Activated gamma-delta T cell (primary cell): ENCODE results near the gene CHAC1.

ENCODE experiments used
- DNase-seq: peaks from one replicate; lab custom pipeline; 2025; lab: John Stamatoyannopoulos, UW
- total RNA-seq, 2 donors: gene quantifications; one replicate each; lab custom pipeline; 2026; lab: John Stamatoyannopoulos, UW

The CHAC1 gene, protein sequence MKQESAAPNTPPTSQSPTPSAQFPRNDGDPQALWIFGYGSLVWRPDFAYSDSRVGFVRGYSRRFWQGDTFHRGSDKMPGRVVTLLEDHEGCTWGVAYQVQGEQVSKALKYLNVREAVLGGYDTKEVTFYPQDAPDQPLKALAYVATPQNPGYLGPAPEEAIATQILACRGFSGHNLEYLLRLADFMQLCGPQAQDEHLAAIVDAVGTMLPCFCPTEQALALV
- 6.2 to 8.9 reads per million in 2 donors for total RNA-seq

DNA sequence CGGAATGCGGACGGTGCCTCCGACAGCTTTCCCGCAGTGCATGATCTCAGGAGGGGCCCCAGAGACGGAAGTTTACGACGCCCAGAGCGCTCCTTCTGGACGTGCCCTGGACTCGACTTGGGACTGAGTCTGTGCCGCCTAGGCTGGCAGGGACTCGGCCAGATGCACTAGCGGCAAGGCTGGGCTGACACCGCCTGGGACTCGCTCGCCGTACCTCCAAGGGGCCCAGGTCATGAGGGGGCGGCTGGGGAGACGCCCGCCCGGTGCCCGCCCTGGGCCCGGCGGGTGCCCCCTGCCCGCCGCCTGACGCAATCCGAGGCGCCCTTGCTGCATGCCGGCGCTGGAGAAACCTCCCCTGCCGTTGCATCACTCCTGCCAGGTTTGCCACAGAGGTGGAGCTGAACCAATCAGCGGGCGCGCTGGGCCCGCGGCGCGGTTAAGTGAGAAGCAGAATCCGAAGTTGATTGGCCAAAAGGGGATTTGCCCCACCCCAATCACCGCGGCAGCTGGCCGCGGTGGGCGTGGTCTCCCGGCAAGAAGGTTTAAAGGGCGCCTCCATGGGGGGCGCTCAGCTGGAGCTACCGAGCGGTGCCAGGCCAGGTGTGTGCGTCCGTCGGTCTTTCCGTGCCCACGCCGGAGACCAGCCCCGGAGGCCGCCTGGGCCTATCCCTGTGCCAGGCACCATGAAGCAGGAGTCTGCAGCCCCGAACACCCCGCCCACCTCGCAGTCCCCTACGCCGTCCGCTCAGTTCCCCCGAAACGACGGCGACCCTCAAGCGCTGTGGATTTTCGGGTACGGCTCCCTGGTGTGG is at the start of gene CHAC1:
Gene CHAC1 (plus strand): TSS at position 571 of the 812 bp plus-strand sequence. CDS start 113 bp downstream, at position 684.
- DNase-seq: peak; percentile 90

DNA sequence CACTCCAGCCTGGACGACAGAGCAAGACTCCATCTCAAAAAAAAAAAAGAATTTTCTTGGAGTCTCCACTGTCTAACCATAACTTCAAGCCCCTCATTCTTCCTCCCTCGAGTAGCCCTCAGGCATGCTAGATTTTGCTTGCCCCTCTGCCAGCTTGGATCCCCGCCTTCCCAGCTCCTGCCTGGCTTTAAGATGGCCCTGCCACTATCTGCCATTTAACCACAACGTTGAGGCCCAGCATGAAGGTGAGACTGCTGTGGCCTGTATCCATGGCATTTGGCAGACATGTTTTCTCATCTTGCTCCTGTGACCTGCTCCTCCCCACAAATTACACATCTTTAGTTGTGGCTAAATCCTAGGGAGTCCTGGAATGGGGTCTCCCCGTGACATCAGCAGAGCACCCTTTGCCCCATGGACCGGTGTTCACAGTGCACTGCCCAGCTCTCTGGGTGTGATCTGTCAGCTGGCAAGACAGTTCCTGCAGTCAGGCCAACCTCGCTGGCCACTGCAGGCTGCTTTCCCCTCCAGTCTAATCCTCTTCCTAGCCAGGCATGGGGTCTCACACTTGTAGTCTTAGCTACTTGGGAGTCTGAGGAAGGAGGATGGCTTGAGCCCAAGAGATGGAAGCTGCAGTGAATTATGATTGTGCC is 48.6 kb upstream of the CHAC1 start:
- no peak for DNase-seq

DNA sequence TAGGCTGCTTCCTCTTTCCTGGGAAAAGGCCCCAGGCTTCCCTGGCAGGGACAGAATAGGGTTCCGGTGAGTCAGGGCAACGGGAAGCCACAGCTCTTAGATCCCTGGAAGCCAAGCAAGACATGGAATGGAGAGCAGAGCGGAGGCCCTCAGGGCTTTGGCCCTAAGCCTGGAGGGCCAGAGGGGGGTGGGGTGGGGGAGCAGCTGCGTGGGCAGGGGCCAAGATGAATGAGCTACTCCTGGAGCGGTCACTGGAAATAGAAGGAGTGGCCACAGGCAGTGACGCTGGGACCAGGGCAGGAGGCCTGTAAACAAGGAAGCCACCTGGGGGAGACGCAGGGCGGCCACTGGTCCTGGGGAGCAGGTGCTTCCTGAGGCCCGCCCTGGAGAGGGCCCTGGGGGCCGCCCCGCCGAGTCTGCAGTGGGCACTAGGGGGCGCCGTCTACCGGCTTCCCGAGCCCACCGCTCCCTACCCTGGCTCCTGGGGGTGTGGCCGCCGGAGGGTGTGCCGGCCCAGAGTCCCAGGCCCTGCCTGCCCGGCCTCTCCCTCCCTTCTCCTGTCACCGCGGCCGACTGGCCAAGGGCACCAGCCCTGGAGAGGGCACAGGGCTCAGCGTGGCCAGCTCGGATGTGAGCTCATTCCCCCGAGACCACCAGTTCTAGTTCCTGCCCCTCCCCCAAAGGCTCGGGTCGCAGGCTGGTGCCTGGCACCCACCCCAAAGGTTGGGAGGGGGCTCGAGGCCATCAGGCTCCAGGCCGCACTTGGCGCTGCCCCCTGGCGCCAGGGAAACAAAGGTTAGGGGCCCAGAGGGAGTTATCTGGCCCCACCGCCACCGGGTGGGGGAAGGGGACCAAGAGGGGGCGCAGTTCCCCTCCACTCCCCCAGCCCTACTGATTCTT is 46.9 kb upstream of the CHAC1 start:
- DNase-seq: peak; percentile 49

DNA sequence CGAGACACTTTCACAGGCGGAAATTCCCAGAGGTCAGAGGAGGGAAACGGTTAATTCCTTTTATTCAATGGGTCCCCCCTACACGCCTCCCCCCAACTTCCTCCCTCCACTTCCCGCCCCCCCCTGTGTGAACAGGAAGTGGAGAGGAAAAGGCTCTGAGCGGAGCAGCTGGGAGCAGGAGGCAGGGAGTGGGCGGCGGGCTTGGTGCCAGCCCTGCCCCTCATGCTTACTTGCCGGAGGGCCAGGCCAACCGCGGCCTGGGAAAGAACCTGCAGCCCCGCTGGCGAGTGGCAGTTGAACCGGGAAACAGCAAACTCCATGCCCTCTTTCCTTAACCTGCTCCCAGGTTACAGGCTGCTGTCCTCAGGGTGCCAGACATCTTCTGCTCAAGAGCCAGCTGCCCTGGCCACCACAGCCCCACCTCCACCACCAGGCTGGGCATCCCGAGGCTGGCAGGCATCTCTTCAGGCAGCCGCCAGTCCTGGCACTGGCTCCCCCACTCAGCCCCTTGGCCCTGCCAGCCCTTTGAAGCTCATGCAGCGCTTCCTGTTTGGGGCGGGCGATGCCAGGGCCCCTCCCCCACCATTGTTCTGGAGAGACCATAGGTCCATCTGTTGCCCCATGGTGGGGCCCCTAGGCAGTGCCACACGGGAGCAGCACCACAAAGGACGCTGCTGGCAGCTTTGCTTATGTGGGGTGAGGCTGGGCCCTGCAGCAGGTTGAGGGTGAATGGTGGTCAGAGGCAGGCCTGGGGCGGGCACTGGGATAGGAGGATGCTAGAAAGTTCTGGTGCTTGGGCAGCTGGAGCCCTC is 46.1 kb upstream of the CHAC1 start:
- DNase-seq: no peak

DNA sequence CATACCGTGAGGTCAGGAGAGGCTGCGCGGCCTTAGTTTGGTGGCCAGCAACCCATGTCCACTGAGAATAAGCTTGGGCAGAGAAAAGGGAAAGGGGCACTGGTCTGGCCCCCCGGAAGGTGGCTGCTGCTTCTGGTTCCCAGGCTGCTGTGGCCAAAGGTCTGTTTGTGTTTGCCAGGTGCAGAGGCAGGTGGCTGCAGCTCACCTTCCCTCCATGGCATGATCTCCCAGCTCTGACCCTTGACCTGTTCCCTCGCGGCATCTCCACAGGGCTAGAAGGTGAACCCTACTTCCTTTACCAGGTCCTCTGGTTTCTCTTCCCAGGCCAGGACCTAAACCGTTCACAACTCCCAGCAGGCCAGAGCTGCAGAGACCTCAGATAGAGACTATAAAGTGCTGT is 45.2 kb upstream of the CHAC1 start:
- no peak for DNase-seq

DNA sequence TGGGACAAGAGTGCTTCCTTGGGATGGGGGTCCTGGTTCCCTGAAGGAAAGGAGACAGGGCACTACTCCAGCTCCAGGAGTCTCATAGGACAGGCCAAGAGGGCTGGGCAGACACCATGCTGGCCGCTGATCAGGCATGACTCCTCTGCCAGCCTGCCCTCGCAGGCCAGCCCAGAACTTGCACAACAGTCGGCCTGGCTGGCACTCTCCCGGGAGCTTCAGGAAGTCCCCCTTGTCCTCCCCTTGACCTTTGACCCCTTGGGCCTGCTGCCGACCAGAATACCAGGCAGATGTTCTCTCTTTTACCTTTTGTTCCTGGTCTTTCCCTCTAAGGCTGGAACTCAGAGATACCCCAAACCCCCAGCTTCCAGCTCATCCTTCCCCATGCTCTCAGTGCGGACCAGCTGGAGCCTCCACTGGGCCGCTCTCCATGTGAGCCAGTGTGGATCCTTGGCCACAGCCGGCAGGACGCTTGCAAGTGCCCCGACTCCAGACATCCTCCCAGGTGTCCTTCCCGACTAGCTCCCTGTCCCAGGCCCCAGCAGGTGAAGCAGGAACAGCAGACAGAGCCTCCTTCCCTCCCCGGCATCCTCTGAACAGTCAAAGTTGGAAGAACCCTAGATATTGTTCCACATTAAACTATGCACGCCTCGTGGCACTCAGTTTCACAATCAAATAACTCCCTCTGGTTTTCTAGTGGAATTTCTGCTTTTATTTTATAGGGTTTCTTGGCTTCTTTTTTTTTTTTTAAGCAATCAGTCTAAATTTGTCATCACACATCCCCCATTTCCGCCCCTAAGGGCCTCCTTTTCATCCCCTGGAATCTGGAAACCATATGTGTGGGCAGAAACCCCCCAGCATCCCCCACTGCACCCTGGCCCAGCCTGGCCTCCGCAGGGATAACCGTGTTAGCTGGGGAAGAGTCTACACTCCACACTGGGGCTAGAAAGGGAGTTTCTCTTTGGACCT is 43.3 kb upstream of the CHAC1 start:
- no peak for DNase-seq

DNA sequence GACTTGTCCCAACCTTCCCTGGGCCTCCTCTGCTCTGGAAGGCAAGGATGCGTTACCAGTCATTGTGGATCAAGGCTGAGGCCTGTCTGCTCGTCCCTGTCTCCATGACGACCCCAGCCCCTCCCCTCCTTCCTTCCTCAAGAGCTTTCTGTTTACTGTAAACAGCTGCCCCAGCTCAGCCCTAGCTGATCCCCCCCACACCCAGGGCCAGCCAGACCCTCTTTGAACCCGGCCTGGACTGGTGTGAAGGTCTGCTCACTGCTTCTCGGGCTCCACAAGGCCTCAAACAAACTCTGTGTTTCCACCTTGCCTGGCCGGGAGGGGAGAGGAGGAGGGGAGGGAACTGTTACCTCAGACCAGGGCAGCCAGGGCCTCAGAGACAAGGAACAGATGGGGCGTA is 42.1 kb upstream of the CHAC1 start:
- no peak for DNase-seq

DNA sequence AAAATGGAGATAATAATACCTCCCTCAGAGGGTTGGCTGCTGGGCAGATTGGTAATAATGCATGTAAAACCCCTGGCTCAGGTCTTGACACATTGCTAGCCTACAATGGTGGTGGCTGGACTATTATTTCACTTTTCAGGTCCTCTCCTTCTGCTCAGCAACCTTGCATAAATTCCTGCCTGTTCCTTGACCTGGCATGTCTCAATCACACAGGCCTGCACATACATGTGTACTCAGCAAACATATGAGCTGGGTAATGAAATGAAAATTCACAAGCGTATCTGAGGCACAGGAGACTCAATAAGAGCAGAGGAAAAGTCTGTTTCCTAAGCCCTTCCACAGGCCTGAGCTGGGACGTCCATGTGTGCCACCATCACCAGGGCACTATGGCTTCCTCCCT is 41.6 kb upstream of the CHAC1 start:
- DNase-seq: no peak

DNA sequence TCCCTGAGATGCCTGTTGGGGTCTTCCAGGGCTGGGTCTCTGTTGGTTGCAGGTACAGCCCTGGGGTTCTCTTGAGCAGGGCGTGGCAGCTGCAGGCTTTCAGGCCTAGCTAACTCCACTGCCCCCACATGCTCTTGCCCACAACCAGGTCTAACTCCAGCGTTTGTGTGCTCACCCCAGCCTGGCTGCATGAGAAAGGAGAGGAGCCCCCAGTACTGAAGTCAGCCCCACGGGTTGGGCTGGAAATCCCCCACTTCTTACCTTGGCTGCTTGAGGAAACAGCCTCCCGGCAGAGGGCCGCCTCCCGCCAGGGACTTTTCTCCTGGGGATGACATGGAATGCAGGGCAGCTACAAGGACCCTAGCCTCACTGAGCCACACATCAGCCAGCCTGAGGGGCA is 40.8 kb upstream of the CHAC1 start:
- DNase-seq: no peak

DNA sequence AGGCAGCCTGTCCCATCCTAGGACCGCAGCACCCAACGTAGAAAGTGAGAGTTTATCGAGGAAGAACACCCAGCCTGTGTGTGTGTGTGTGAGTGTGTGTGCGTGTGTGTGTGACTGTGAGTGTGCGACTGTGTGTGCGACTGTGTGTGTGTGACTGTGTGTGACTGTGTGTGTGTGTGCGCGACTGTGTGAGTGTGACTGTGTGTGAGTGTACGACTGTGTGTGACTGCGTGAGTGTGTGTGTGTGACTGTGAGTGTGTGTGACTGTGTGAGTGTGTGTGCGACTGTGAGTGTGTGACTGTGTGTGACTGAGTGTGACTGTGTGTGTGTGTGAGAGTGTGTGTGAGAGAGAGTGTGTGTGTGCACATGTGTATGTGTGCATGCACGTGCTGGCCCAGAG is 39.3 kb upstream of the CHAC1 start:
- DNase-seq: no peak

DNA sequence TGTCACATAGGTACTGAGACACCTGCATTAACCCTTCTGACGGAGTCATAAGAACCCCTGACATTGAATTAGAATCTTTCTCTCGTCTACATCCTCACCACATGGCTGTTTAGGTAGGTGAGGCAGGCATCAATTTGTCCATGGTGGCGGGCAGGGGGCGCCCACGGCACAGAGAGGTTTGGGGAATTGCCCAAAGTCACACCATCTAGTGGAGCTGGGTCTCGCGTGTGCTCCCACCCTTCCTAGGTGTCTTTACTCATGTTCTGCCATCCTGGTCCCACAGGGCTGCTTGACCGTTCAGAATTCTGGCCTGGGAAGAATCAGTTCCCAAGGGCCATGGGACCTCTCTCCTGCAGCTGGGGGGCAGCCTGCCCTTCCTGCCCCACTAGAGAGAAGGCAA is 38.8 kb upstream of the CHAC1 start:
- no peak for DNase-seq

DNA sequence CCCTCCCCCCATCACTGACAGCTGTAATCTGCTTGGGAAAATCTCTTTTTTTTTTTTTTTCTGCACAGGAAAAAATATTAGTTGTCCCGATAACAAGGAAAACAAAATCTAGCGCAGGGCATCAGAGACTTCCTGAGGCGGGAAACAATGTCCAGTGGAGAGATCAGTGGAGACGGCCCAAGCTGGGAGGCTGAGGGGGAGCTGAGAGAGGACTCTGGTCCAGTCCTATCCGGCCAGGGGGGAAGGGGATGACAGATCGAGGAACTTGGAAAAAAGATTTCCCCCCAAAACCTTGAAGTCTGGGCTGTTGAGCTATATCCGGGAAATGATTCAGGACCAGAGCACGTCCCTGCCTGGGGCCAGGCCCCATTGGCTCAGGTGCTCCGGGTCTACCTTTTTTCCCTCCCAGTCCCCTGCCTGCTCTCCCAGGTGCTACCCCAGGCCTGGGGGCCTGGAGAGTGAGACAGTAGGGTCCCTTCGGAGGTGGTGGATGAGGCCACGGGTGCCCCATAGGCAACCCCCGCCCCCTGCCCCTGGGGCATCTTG is 38.1 kb upstream of the CHAC1 start:
- DNase-seq: no peak

DNA sequence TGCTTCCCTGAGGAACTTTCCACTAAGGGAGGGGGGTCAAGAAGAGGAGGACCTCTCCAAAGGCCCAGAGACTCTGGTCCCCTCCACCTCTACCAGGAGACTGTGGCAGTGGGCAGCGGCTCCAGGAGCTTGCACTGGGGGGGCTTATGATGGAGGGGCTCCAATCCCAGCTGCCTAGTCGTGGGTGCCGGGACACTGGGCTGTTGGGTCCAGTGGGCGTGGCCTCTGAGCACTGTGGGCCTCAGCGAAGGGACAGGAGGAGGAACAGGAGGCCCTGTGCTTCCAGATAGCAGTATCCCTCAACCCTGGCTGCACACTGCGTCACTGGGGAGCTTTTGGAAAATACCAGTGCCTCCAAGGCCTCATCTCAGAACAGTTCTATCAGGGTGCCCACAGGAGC is 37.6 kb upstream of the CHAC1 start:
- no peak for DNase-seq

DNA sequence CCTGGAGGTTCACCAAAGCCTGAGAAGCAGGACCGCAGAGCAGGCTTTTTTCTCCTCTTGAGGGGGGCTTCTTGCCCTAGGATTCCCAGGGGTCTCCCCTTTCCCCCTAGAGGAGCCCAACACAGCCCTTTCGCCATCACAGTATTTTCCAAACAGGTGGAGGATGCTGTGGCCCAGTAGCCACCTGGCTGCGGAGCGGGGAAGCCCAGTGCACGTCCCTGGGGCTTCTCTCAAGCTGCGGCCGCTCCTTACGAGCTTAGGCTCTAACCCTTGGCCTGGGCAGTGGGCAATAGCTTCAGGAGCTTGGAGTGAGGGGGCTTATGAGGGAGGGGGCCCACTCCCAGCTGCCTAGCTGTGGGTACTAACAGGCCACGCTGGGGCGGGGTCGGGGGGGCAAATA is 35.7 kb upstream of the CHAC1 start:
- DNase-seq: no peak

DNA sequence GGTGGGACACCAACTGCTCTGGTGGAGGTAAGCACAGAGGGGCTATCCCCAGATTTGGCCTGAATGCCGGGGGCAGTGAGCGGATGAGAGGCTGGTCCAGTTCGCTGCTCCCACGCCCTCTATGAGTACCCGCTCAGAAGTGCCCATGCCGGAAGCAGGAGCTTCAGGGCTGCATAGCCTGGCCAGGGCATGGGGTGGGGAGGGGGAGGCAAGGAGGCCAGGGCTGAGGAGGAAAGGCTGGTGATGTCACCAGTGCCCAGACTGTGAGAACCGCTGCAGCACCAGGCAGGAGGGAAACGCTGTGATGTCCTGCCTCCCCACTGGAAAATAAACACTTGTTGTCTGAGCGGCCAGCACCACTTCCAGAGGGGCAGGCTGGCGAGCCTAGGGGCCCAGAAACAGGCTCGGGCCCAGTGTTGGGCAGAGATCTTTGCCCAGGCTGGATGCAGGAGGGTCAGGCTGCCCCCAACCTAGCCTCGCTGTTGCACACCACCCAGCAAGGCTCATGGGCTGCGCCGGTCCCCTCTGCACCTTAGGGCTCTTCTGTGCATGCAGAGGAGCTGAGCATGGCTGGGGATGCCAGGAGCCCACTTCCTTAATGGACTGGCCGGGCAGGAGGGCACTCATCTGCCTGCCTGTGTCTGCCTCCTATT is 35.0 kb upstream of the CHAC1 start:
- DNase-seq: no peak

DNA sequence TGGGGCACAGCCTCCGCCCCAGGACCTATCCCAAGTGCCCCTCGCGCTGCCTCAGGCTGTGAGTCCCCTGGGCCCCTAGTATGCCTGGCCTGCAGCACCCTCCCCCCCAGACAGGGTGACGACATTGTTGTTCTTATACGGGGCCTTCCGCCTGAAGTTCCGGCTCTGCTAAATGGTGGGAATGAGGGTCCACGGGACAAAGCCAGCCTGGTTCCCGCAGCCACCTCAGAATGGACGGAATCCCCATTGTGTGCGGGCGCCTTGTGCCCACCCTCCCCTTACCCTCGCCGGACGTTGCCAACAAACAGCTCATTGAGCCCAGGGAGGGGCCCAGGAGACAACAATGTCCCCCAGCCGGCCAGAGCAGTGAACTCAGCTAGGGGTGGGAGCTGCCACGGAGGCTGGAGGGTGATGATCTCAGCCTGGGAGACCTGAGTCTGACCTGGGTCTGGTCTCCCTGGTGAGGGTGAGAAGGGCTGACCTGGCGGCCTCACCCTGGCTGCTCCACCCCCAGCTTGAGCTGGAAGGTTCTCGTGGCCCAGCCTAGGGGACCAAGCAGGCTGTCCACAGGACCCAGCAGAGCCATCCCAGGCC is 34.4 kb upstream of the CHAC1 start:
- DNase-seq: no peak

DNA sequence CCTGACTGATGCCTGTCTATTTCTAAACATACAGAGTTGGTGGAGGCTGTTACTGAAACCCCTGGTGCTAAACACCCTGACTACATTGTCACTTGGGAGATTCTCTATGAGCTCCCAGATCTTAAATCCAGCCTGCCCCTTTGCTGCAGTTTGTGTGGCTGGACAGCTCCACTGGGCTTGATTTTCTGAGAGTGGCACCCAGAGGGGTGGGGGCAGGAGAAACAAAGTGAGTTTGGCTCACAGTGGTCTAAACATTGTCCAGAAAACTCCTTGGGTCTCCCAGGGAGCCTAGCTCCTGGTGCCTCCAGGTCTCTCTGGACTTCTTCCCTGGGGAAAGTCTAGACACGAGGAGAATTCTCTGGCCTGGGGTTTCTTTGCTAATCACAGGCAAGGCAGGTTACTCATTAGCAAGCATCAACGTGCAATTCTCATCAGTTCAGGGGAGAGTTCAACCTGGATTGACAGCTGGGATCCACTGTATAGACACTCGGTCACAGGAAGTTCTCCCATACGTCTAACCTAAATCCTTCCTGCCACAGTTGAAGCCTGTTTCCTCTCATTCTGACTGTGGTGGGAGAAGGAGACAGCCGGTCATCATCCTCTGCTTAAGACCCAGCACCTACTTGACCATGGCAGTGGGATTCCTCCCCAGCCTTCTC is 31.2 kb upstream of the CHAC1 start:
- DNase-seq: no peak

DNA sequence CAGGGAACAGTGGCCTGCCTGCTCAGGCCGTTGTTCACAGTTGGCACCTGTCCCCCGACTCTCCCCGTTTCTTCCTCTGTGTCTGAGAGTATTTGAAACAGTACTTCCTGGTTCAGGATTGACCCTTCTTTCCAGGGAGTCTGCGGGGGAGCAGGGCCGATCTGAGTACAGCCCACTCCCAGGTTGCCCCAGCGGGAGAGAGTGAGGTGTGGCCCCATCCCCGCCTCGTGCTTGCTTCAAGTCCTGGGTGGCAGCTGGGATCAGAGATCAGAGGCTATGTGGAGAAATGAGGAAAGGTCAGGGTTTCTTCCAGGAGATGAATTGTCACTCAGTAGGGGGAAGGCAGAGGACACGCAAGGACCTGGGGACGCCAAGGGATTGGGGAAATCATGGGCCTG is 30.7 kb upstream of the CHAC1 start:
- DNase-seq: no peak
